MCF 10A (cell line): ENCODE results near the gene CCDC85A. TPM values are rescaled to one million over a fixed set of nuclear protein-coding genes. Genes with fewer than 3 reads are reported as not detected.

Experiments used
- BruUV-seq: library from RNA; stranded (reverse); fragments of 400-500 nt; replicated peaks from 2 replicates; lab custom pipeline; 2021; lab: Mats Ljungman, UMichigan
- CTCF ChIA-PET: fragments of 300-600 bp; sonication (Branson Sonifier 250); formaldehyde crosslinking; extraction: SDS; loops from one replicate; lab custom pipeline; 2021; ENCODE audit warnings: antibody characterized with exemption, inconsistent platforms; lab: Yijun Ruan, JAX
- POLR2A ChIA-PET: fragments of 300-600, 350-650 bp; sonication (Branson Sonifier 250); formaldehyde crosslinking; extraction: SDS; loops from one replicate; lab custom pipeline; 2020; ENCODE audit warnings: antibody characterized with exemption, inconsistent platforms; lab: Yijun Ruan, JAX
- DNase-seq: peaks from one replicate; pipeline ENCODE4 v3.0.0-alpha.2; 2018; ENCODE audit not compliant: unreplicated experiment
- H3K27ac Mint-ChIP-seq: one replicate; pipeline ENCODE4 v1.8.0; 2022; ENCODE audit warnings: mild to moderate bottlenecking, low read depth, mixed read lengths; ENCODE audit not compliant: unreplicated experiment
- H3K27me3 Mint-ChIP-seq: one replicate; pipeline ENCODE4 v1.8.0; 2022; ENCODE audit warnings: mixed read lengths; ENCODE audit not compliant: insufficient read depth, unreplicated experiment
- H3K36me3 Mint-ChIP-seq: one replicate; pipeline ENCODE4 v1.8.0; 2022; ENCODE audit warnings: mild to moderate bottlenecking, moderate library complexity, mixed read lengths; ENCODE audit not compliant: insufficient read depth, unreplicated experiment
- H3K4me1 Mint-ChIP-seq: one replicate; pipeline ENCODE4 v1.8.0; 2022; ENCODE audit warnings: mixed read lengths; ENCODE audit not compliant: insufficient read depth, unreplicated experiment
- H3K4me3 Mint-ChIP-seq: one replicate; pipeline ENCODE4 v1.8.0; 2022; ENCODE audit warnings: mild to moderate bottlenecking, moderate library complexity, mixed read lengths; ENCODE audit not compliant: unreplicated experiment
- H3K9me3 Mint-ChIP-seq: one replicate; pipeline ENCODE4 v1.8.0; 2022; ENCODE audit warnings: mixed read lengths; ENCODE audit not compliant: unreplicated experiment
- CTCF ChIP-seq: fragments of 200-600 bp; IDR thresholded peaks from one replicate; pipeline ENCODE4 v1.8.0; 2022; ENCODE audit warnings: antibody characterized with exemption, mild to moderate bottlenecking; ENCODE audit not compliant: unreplicated experiment
- intact Hi-C: fragments of 100-400 bp; cut with micrococcal nuclease; formaldehyde crosslinking; loops from 2 replicates; pipeline ENCODE4 v1.14.1; 2022
- total RNA-seq: library from RNA; stranded (reverse); gene quantifications from 2 replicates; pipeline ENCODE4 v1.2.3, GENCODE V29; 2022

Gene CCDC85A
- total RNA-seq, 1 experiment from 2014 or later: 0.16 TPM

- peak; percentile 6 for DNase-seq
- no peak for TF ChIP-seq CTCF
- intact Hi-C loops: no loop called here
- H3K4me3 Mint-ChIP-seq: no peak overlapping the region
- H3K36me3 Mint-ChIP-seq: no peaks in the 10 kb centered on the region
- CTCF ChIA-PET: interaction anchor here (0.6 kb wide), 1 partner anchor 534 kb away, joined by 6 read pairs; no protein-coding TSS in a partner anchor
- no peak overlapping the region for H3K27ac Mint-ChIP-seq
- POLR2A ChIA-PET: no interaction called here
- H3K4me1 Mint-ChIP-seq: peaks cover 7% of the 10 kb centered on the region
- H3K27me3 Mint-ChIP-seq: no peaks in the 10 kb centered on the region
- no TSS peak for BruUV-seq
- H3K9me3 Mint-ChIP-seq: no peaks in the 10 kb centered on the region
Observed at GRCh38 chr2:56211048-56211447, 27.3 kb downstream of the CCDC85A start.

GRCh38 chr2:56215911-56216310 lies 32.1 kb downstream of the CCDC85A start:
- Mint-ChIP-seq H3K4me3 (no peak overlapping the region), H3K9me3 (no peaks in the 10 kb centered on the region), H3K4me1 (peaks cover 7% of the 10 kb centered on the region), H3K36me3 (no peaks in the 10 kb centered on the region), H3K27ac (no peak overlapping the region), H3K27me3 (no peaks in the 10 kb centered on the region)
- TF ChIP-seq CTCF: no peak
- no peak for DNase-seq
- POLR2A ChIA-PET: interaction anchor here (0.5 kb wide), 1 partner anchor 825 kb away, joined by 3 read pairs; no protein-coding TSS in a partner anchor
- CTCF ChIA-PET: interaction anchor here (0.6 kb wide), 1 partner anchor 561 kb away, joined by 4 read pairs; no protein-coding TSS in a partner anchor
- intact Hi-C loops: no loop called here
- BruUV-seq: no TSS peak

GRCh38 chr2:56217106-56217505 lies 33.3 kb downstream of the CCDC85A start:
- Mint-ChIP-seq H3K4me3 (no peak overlapping the region), H3K4me1 (no peaks in the 10 kb centered on the region), H3K9me3 (no peaks in the 10 kb centered on the region), H3K27me3 (no peaks in the 10 kb centered on the region), H3K36me3 (no peaks in the 10 kb centered on the region), H3K27ac (no peak overlapping the region)
- ChIA-PET POLR2A (interaction anchor here (0.7 kb wide), 1 partner anchor 22 kb away, joined by 3 read pairs; no protein-coding TSS in a partner anchor), CTCF (interaction anchor here (0.7 to 1.6 kb wide), 2 partner anchors 34 to 700 kb away, joined by 3 to 4 read pairs; no protein-coding TSS in a partner anchor)
- no peak for DNase-seq
- no peak for TF ChIP-seq CTCF
- BruUV-seq: no TSS peak
- intact Hi-C loops: no loop called here

GRCh38 chr2:56222481-56222880 lies 38.7 kb downstream of the CCDC85A start:
- no peak overlapping the region for H3K27ac Mint-ChIP-seq
- no TSS peak for BruUV-seq
- TF ChIP-seq CTCF: no peak

More at GRCh38 chr2:56222481-56222880, 38.7 kb downstream of the CCDC85A start:
- H3K27me3 Mint-ChIP-seq: no peaks in the 10 kb centered on the region
- ChIA-PET CTCF (no interaction called here), POLR2A (no interaction called here)
- no peak overlapping the region for H3K4me3 Mint-ChIP-seq
- H3K36me3 Mint-ChIP-seq: no peaks in the 10 kb centered on the region
- intact Hi-C loops: no loop called here
- no peaks in the 10 kb centered on the region for H3K9me3 Mint-ChIP-seq
- H3K4me1 Mint-ChIP-seq: no peaks in the 10 kb centered on the region
- no peak for DNase-seq
